ENCODE measurements around the gene BATF3. TPM values are rescaled to one million over a fixed set of nuclear protein-coding genes. Genes with fewer than 3 reads are reported as not detected.

Gene BATF3
- total RNA-seq, 2 donors from 2014 or later, result 0.96 to 3.3 TPM

GRCh38 chr1:212701910-212702309 is 2.3 kb upstream of the BATF3 start:
- H3K36me3 ChIP-seq, result no peaks in the 10 kb centered on the region
- H3K27me3 ChIP-seq, result peaks cover 0 to 7% of the 10 kb centered on the region in 2 donors
- peaks cover 0 to 31% of the 10 kb centered on the region in 2 donors for H3K4me1 ChIP-seq
- TF ChIP-seq, protein P1, sequence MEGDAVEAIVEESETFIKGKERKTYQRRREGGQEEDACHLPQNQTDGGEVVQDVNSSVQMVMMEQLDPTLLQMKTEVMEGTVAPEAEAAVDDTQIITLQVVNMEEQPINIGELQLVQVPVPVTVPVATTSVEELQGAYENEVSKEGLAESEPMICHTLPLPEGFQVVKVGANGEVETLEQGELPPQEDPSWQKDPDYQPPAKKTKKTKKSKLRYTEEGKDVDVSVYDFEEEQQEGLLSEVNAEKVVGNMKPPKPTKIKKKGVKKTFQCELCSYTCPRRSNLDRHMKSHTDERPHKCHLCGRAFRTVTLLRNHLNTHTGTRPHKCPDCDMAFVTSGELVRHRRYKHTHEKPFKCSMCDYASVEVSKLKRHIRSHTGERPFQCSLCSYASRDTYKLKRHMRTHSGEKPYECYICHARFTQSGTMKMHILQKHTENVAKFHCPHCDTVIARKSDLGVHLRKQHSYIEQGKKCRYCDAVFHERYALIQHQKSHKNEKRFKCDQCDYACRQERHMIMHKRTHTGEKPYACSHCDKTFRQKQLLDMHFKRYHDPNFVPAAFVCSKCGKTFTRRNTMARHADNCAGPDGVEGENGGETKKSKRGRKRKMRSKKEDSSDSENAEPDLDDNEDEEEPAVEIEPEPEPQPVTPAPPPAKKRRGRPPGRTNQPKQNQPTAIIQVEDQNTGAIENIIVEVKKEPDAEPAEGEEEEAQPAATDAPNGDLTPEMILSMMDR (IDR thresholded peaks at IDR 0.05), result no peak
- DNase-seq (ENCODE audit: low spot score), result no peak
- no peaks in the 10 kb centered on the region for H3K9me3 ChIP-seq
- no peak overlapping the region for H3K4me3 ChIP-seq
- no peak overlapping the region for H3K27ac ChIP-seq

DNA sequence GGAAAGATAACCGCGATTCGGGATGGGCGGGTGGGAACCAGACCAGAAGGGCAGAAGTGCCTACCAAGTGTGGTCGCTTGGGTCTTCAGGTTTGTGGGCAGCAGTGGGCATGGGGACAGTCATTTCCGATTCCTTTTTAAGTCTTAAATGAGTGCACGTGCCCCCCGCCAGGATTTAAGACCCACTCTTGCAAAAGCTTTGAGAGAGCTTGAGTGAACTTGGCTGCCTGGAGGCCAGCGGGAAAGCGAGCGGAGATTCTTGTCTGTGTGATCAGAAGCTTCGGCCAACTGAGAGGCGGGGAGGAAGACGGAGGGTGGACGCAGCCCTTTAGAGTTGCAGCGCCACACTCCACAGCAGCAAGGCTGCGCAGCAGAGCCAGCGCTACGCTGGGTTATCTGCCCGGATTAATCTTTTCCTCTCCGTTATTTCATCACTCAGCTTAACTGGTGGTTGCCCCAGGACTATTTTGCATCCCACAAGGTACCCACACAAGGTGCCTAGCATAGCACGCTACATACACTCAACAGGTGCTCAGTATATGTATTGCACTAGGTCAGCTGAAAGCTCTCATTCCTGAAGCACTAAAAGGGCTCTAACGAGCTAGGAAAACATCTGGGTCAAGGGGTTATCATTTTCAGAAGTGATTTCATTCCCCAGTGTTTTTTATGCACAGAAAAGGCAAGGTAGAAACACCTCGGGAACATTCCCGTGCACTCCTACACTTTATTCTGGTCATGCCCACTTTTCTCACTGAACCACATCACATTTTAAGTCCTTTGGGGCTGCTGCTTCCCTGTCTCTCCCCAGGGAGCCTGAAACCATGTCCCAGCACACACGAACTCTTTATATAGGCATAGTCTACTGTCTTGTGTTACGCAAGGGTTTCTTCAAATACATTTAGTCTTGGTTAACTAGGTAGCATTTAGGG is 1.5 kb upstream of the BATF3 start:
- Histone ChIP-seq H3K4me3 (peak overlapping the region; percentile 54 to 71), H3K4me1 (peaks cover 0 to 31% of the 10 kb centered on the region in 2 donors), H3K9me3 (no peaks in the 10 kb centered on the region), H3K36me3 (no peaks in the 10 kb centered on the region), H3K27ac (peak overlapping the region; percentile 77 to 80), H3K27me3 (peaks cover 0 to 7% of the 10 kb centered on the region in 2 donors)
- peak; percentile 70 for DNase-seq (ENCODE audit: low spot score)
- TF ChIP-seq, protein P1 (IDR thresholded peaks at IDR 0.05), result peak in 1 of 2 donors; percentile 43

- H3K4me3 ChIP-seq, result peak overlapping the region; percentile 54 to 71
- H3K27me3 ChIP-seq, result peaks cover 0 to 7% of the 10 kb centered on the region in 2 donors
- peak; percentile 67 for DNase-seq (ENCODE audit: low spot score)
- H3K36me3 ChIP-seq, result no peaks in the 10 kb centered on the region
- H3K9me3 ChIP-seq, result no peaks in the 10 kb centered on the region
- H3K27ac ChIP-seq, result peak overlapping the region; percentile 77 to 80
- peaks cover 0 to 31% of the 10 kb centered on the region in 2 donors for H3K4me1 ChIP-seq
- TF ChIP-seq, protein P1 (IDR thresholded peaks at IDR 0.05), result no peak
Observed at GRCh38 chr1:212700223-212700891, 717 bp upstream of the BATF3 start.

- H3K27me3 ChIP-seq, result peaks cover 0 to 7% of the 10 kb centered on the region in 2 donors
- no peaks in the 10 kb centered on the region for H3K9me3 ChIP-seq
- peak overlapping the region; percentile 54 to 71 for H3K4me3 ChIP-seq
- H3K27ac ChIP-seq, result peak overlapping the region; percentile 30 to 80
- TF ChIP-seq, protein P1 (IDR thresholded peaks at IDR 0.05), result peak in 1 of 2 donors; percentile 59
- DNase-seq (ENCODE audit: low spot score), result no peak
- no peaks in the 10 kb centered on the region for H3K36me3 ChIP-seq
- peaks cover 0 to 31% of the 10 kb centered on the region in 2 donors for H3K4me1 ChIP-seq
Observed at GRCh38 chr1:212699104-212699624, 476 bp downstream of the BATF3 start.

- H3K4me1 ChIP-seq, result peaks cover 0 to 31% of the 10 kb centered on the region in 2 donors
- H3K27me3 ChIP-seq, result peaks cover 0 to 7% of the 10 kb centered on the region in 2 donors
- H3K9me3 ChIP-seq, result no peaks in the 10 kb centered on the region
- DNase-seq (ENCODE audit: low spot score), result no peak
- TF ChIP-seq, protein P1 (IDR thresholded peaks at IDR 0.05), result no peak
- no peaks in the 10 kb centered on the region for H3K36me3 ChIP-seq
- peak overlapping the region; percentile 54 to 71 for H3K4me3 ChIP-seq
- H3K27ac ChIP-seq, result no peak overlapping the region
Observed at GRCh38 chr1:212698467-212699103, 1.1 kb downstream of the BATF3 start.

Data from right atrium auricular region (tissue), 2 donors.